H1 (cell line): ENCODE results near the gene PRAF2. TPM values are rescaled to one million over a fixed set of nuclear protein-coding genes. Genes with fewer than 3 reads are reported as not detected.

Experiments
- CTCF ChIA-PET: fragments of 300-600 bp; sonication (Branson Sonifier 250); formaldehyde crosslinking; loops from one replicate; lab custom pipeline; 2021; ENCODE audit not compliant: partially characterized antibody; lab: Charles Lee
- POLR2A ChIA-PET: fragments of 300-600 bp; sonication (Branson Sonifier 250); formaldehyde crosslinking; loops from one replicate; lab custom pipeline; 2021; ENCODE audit warnings: inconsistent platforms; ENCODE audit not compliant: partially characterized antibody; lab: Charles Lee
- DNase-seq, 2 experiments: peaks; one replicate each; pipeline versions ENCODE4 v3.0.0 to v3.0.0-alpha.2; 2010 to 2022; ENCODE audit warnings: low spot score in 2 of 2, low read depth in 1 of 2, mixed read lengths in 1 of 2
- FAIRE-seq: peaks from 2 replicates; lab custom pipeline; 2011; peaks lifted over from hg19 to GRCh38; lab: Jason Lieb, UNC
- H2AFZ ChIP-seq: 2 replicates; pipeline ENCODE4 v1.8.1; 2012; ENCODE audit warnings: low read length, inconsistent platforms
- H2AK5ac ChIP-seq: 2 replicates; pipeline ENCODE4 v1.6.1; 2013; ENCODE audit warnings: low read depth, low read length
- H2BK120ac ChIP-seq: replicated peaks from 2 replicates; pipeline ENCODE3; 2013; ENCODE audit warnings: low read depth, low read length, inconsistent platforms
- H2BK12ac ChIP-seq: 2 replicates; pipeline ENCODE4 v1.6.1; 2013; ENCODE audit warnings: low read depth, low read length
- H2BK15ac ChIP-seq: 2 replicates; pipeline ENCODE4 v1.6.1; 2013; ENCODE audit warnings: low read length
- H2BK20ac ChIP-seq: 2 replicates; pipeline ENCODE4 v1.6.1; 2013; ENCODE audit warnings: low read length
- H2BK5ac ChIP-seq: 2 replicates; pipeline ENCODE4 v1.6.1; 2013; ENCODE audit warnings: low read depth, low read length
- H3K14ac ChIP-seq: 2 replicates; pipeline ENCODE4 v1.6.1; 2013; ENCODE audit warnings: inconsistent platforms; ENCODE audit not compliant: insufficient read length
- H3K18ac ChIP-seq: 2 replicates; pipeline ENCODE4 v1.6.1; 2013; ENCODE audit warnings: low read length; ENCODE audit errors: extremely low read depth
- H3K23ac ChIP-seq: 2 replicates; pipeline ENCODE4 v1.6.1; 2013; ENCODE audit warnings: inconsistent platforms; ENCODE audit not compliant: insufficient read length
- H3K23me2 ChIP-seq: 2 replicates; pipeline ENCODE4 v1.6.1; 2013; ENCODE audit warnings: low read depth, low read length
- H3K27ac ChIP-seq: 2 replicates; pipeline ENCODE4 v1.6.1; 2011; ENCODE audit warnings: low read depth, low read length, inconsistent platforms
- H3K27me3 ChIP-seq, 4 experiments: replicated peaks in 1 of 4; 1 replicate in 1 of 4; 2 replicates in 3 of 4; pipeline versions ENCODE4 v1.6.1 to v1.8.1; 2011 to 2013; ENCODE audit warnings: low read length in 3 of 4, mild to moderate bottlenecking in 3 of 4, inconsistent platforms in 2 of 4, mixed read lengths in 2 of 4, moderate library complexity in 1 of 4; ENCODE audit not compliant: control insufficient read depth in 3 of 4, insufficient read depth in 3 of 4; ENCODE audit errors: extremely low read depth in 1 of 4
- H3K36me3 ChIP-seq, 4 experiments: 2 replicates each; pipeline versions ENCODE4 v1.6.1 to v1.8.1; 2011 to 2013; ENCODE audit warnings: mild to moderate bottlenecking in 4 of 4, low read length in 3 of 4, moderate library complexity in 2 of 4, control low read depth in 1 of 4, inconsistent platforms in 1 of 4; ENCODE audit not compliant: insufficient read depth in 4 of 4, control insufficient read depth in 2 of 4
- H3K4ac ChIP-seq: replicated peaks from 2 replicates; pipeline ENCODE3; 2013; ENCODE audit warnings: low read length, low read depth, mixed read lengths, inconsistent platforms; ENCODE audit not compliant: insufficient read length
- H3K4me1 ChIP-seq, 4 experiments: replicated peaks in 1 of 4; 1 replicate in 1 of 4; 2 replicates in 3 of 4; pipeline versions ENCODE4 v1.6.1 to v1.8.1; 2011 to 2013; ENCODE audit warnings: low read length in 3 of 4, inconsistent platforms in 2 of 4, mixed read lengths in 1 of 4; ENCODE audit not compliant: insufficient read depth in 4 of 4, control insufficient read depth in 3 of 4
- H3K4me2 ChIP-seq, 2 experiments: 2 replicates each; pipeline versions ENCODE4 v1.6.1 to v1.8.1; 2011 to 2013; ENCODE audit warnings: low read depth in 2 of 2, low read length in 2 of 2, control low read depth in 1 of 2, inconsistent platforms in 1 of 2, mild to moderate bottlenecking in 1 of 2; ENCODE audit not compliant: insufficient read depth in 1 of 2
- H3K4me3 ChIP-seq, 4 experiments: fragments of 200-600, 300-600 bp in 1 of 4; sonication (generic), shearing (Covaris generic), sonication (Bioruptor Twin) in 1 of 4; 2 replicates each; pipeline versions ENCODE4 v1.5.1 to v1.8.1; 2011 to 2016; ENCODE audit warnings: low read length in 4 of 4, low read depth in 3 of 4, control low read depth in 2 of 4, inconsistent platforms in 2 of 4, mild to moderate bottlenecking in 2 of 4, mixed read lengths in 1 of 4, moderate library complexity in 1 of 4; ENCODE audit not compliant: insufficient read depth in 2 of 4; ENCODE audit errors: extremely low read depth in 1 of 4
- H3K56ac ChIP-seq: replicated peaks from 2 replicates; pipeline ENCODE3; 2013; ENCODE audit warnings: low read depth, mild to moderate bottlenecking, mixed read lengths, low read length, inconsistent platforms; ENCODE audit not compliant: insufficient read length
- H3K79me1 ChIP-seq: 2 replicates; pipeline ENCODE4 v1.6.1; 2013; ENCODE audit warnings: low read depth, low read length, control low read depth
- H3K79me2 ChIP-seq, 2 experiments: 2 replicates each; pipeline versions ENCODE4 v1.6.1 to v1.8.1; 2012 to 2013; ENCODE audit warnings: low read length in 2 of 2, mild to moderate bottlenecking in 2 of 2, inconsistent platforms in 1 of 2; ENCODE audit not compliant: insufficient read depth in 2 of 2, control insufficient read depth in 1 of 2
- H3K9ac ChIP-seq, 4 experiments: replicated peaks in 1 of 4; 1 replicate in 1 of 4; 2 replicates in 3 of 4; pipeline versions ENCODE4 v1.6.1 to v1.8.1; 2011 to 2013; ENCODE audit warnings: low read depth in 3 of 4, low read length in 3 of 4, control low read depth in 2 of 4, mild to moderate bottlenecking in 2 of 4, moderate library complexity in 2 of 4, inconsistent platforms in 1 of 4; ENCODE audit errors: extremely low read depth in 1 of 4
- H3K9me3 ChIP-seq, 2 experiments: 2 replicates each; pipeline versions ENCODE4 v1.6.1 to v1.8.1; 2012 to 2013; ENCODE audit warnings: mild to moderate bottlenecking in 2 of 2, moderate library complexity in 2 of 2, control low read depth in 1 of 2, inconsistent platforms in 1 of 2, low read depth in 1 of 2, low read length in 1 of 2, mixed read lengths in 1 of 2; ENCODE audit not compliant: insufficient read depth in 2 of 2
- H4K20me1 ChIP-seq, 2 experiments: replicated peaks in 1 of 2; 2 replicates each; pipeline versions ENCODE3 to v1.8.1; 2011 to 2013; ENCODE audit warnings: inconsistent platforms in 2 of 2, low read length in 2 of 2, mild to moderate bottlenecking in 1 of 2; ENCODE audit not compliant: insufficient read depth in 2 of 2, control insufficient read depth in 1 of 2
- H4K5ac ChIP-seq: 2 replicates; pipeline ENCODE4 v1.6.1; 2013; ENCODE audit warnings: low read length, low read depth, mixed read lengths, inconsistent platforms; ENCODE audit not compliant: insufficient read length
- H4K8ac ChIP-seq: 2 replicates; pipeline ENCODE4 v1.8.0; 2013; ENCODE audit warnings: mild to moderate bottlenecking, moderate library complexity, low read length, inconsistent platforms; ENCODE audit not compliant: insufficient read depth; ENCODE audit errors: extremely low read depth
- H4K91ac ChIP-seq: replicated peaks from 2 replicates; pipeline ENCODE3; 2013; ENCODE audit warnings: low read length, mixed read lengths, inconsistent platforms; ENCODE audit not compliant: insufficient read length
- CBX5 ChIP-seq: fragments of 300-800, 300-1000 bp; sonication (generic); IDR thresholded peaks from 2 replicates; pipeline ENCODE4 v1.7.1; 2016; ENCODE audit warnings: antibody characterized with exemption, low read length, low read depth
- EGR1 ChIP-seq: IDR thresholded peaks from 2 replicates; pipeline ENCODE4 v1.6.1; 2011; ENCODE audit warnings: low read depth, low read length, borderline replicate concordance
- EP300 ChIP-seq, 2 experiments: IDR thresholded peaks; 1 replicate in 1 of 2; 2 replicates in 1 of 2; pipeline ENCODE4 v1.6.1; 2011 to 2012; ENCODE audit warnings: low read depth in 2 of 2, low read length in 2 of 2, mild to moderate bottlenecking in 2 of 2, borderline replicate concordance in 1 of 2, inconsistent platforms in 1 of 2, moderate library complexity in 1 of 2
- WGBS, 2 experiments: shearing (Covaris generic) in 1 of 2; methylation state at CpG; one replicate each; pipeline versions ENCODE4 v1.1.6 to v1.1.7; 2013 to 2015; ENCODE audit warnings: low lambda C conversion rate in 2 of 2, mixed read lengths in 2 of 2, inconsistent platforms in 1 of 2, low coverage in 1 of 2, missing lambda C conversion rate in 1 of 2; ENCODE audit not compliant: insufficient replicate concordance in 2 of 2, insufficient coverage in 1 of 2, insufficient read length in 1 of 2; ENCODE audit errors: extremely low coverage in 1 of 2, missing lambda C conversion rate in 1 of 2; 5-methylcytosine and 5-hydroxymethylcytosine counted together
- polyA plus RNA-seq, 7 experiments: library from polyadenylated mRNA; depleted of rRNA in 3 of 7; stranded (reverse) in 5 of 7; unstranded in 2 of 7; fragments of >200 nt in 5 of 7; fragments of 200-250 nt in 2 of 7; gene quantifications; 1 replicate in 5 of 7; 2 replicates in 1 of 7; 4 replicates in 1 of 7; pipeline versions ENCODE4 v1.2.1 to v1.2.3, GENCODE V29; 2011 to 2013; ENCODE audit warnings: missing spikeins in 2 of 7, mixed read lengths in 2 of 7
- total RNA-seq: library from RNA; stranded (reverse); fragmentation: NEBNext Ultra II Directional; extraction: Animal tissue kit (Norgen Biotek cat#: 25700); gene quantifications from 2 replicates; pipeline ENCODE4 v1.2.1, GENCODE V29; 2021

Gene PRAF2
- total and polyA plus RNA-seq, 2 of the 8 experiments (the other 6 are each of a cell fraction or from before 2014, with no cell fraction given): 11.3 to 15.4 TPM

DNA sequence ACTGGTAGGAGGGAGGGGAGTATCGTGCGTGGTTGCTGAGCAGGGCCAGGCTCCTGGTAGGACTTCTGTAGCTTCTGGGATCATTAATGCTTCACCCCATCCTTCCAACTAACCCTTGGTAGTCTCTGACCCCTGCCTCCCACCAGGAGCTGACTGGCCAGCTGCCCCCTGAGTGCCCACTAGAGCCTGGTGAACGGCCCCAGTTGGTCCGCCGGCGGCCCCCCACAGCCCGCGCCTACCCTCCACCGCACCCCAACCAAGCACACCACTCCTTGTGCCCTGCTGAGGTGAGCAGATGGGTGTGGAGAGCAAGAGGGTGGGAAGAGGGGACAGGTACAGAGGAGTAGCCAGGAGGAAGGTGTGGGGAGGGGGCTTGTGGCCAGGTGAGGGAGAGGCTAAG is 10.1 kb downstream of the PRAF2 start:
- Histone ChIP-seq H3K18ac (no peak overlapping the region), H2BK15ac (no peak overlapping the region), H3K9me3 (no peaks in the 10 kb centered on the region), H4K5ac (no peak overlapping the region), H4K8ac (no peak overlapping the region), H2AK5ac (no peak overlapping the region), H4K20me1 (peaks cover 0 to 1% of the 10 kb centered on the region in 2 experiments), H3K27me3 (no peaks in the 10 kb centered on the region), H3K36me3 (peaks cover 0 to 12% (median 3%) of the 10 kb centered on the region in 4 experiments; a peak in 2 of 8 replicates), H2BK5ac (no peak overlapping the region), H2BK120ac (no peak overlapping the region), H3K23me2 (no peaks in the 10 kb centered on the region), H3K79me1 (no peaks in the 10 kb centered on the region), H2AFZ (no peak overlapping the region), H3K27ac (no peak overlapping the region), H3K9ac (no peak overlapping the region), H2BK12ac (no peak overlapping the region), H2BK20ac (no peak overlapping the region), H3K56ac (no peak overlapping the region), H4K91ac (no peak overlapping the region), H3K4me1 (peaks cover 0 to 4% (median 0%) of the 10 kb centered on the region in 4 experiments; a peak in 3 of 7 replicates), H3K23ac (no peak overlapping the region), H3K4me3 (no peak overlapping the region), H3K4me2 (no peak overlapping the region), H3K14ac (no peak overlapping the region), H3K79me2 (no peaks in the 10 kb centered on the region; a peak in 1 of 4 replicates), H3K4ac (no peak overlapping the region)
- CTCF ChIA-PET: no interaction called here
- WGBS, 2 experiments: 90% methylated on average over 2 of the region's 9 CpGs; no CpG with 5 or more reads in 1 of the 2 experiments
- POLR2A ChIA-PET: interaction anchor here (1.0 kb wide), 1 partner anchor 111 kb away, joined by 3 read pairs; no protein-coding TSS in a partner anchor
- FAIRE-seq: no peak
- no peak for DNase-seq
- no peak for TF ChIP-seq EGR1
- TF ChIP-seq EP300 (IDR thresholded peaks at IDR 0.05; ENCODE audit: borderline replicate concordance in 1 of 2, low read depth in 2 of 2, low read length in 2 of 2): no peak
- no peak for TF ChIP-seq CBX5
